ENCODE data around the gene INSYN2B.

GRCh38 chr5:169904059-169904458 is 76.2 kb downstream of the INSYN2B start:
- TF ChIP-seq CTCF (IDR thresholded peaks at IDR 0.05) (no peak), POLR2AphosphoS5 (IDR thresholded peaks at IDR 0.05; ENCODE audit: insufficient read depth in 1 of 2, low read depth in 1 of 2) (no peak), POLR2A (IDR thresholded peaks at IDR 0.05) (no peak)
